Measurements from ENCODE around the gene LDLRAP1.

LDLRAP1 gene

DNA sequence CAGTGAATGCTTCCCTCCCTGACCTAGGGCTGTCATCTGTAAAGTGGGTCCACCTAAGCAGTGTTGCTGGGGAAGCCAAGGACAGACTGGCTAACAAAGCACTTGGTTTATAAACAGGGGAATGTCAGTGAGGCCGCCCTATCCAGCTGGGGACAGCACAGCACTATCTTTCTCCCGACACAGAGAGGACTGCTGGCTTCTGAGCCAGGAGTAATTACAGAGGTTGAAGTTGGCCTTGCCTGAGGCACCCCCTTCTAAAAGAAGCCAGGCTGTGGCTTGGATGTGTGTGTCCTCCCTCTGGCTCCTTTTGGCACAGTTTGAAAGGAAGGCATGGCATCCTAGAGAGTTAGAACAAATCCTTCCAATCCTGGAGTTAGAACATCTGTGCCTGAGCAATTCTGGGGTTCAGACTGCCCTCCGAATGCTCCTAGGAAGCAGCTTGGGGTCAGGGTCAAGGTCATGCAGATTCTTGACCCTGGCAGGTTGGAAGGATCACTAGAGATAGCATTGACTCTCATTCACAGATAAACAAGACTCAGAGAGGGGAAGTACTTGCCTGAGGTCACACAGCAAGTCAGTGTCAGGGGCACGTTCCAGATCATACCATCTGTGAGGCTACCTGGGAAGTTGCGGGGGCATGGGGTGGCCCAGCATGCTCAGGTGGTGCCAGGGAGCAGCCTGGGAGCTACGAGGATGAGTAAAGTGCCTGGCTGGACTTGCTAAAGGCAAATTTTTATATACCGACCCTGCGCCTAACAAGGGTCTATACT, 1.3 kb upstream of the LDLRAP1 start:
- no peak for TF ChIP-seq POLR2AphosphoS5 (IDR thresholded peaks at IDR 0.05; ENCODE audit: low read depth, low read length)
- no peak for TF ChIP-seq POU2F2 (IDR thresholded peaks at IDR 0.05; ENCODE audit: low read depth, low read length)
- no peak for TF ChIP-seq TAF1 (IDR thresholded peaks at IDR 0.05; ENCODE audit: low read depth, low read length)
- TF ChIP-seq POLR2A (IDR thresholded peaks at IDR 0.05; ENCODE audit: low read depth, low read length): no peak
- TF ChIP-seq PAX5 (IDR thresholded peaks at IDR 0.05; ENCODE audit: insufficient read depth, low read length, severe bottlenecking): no peak
- no peak for TF ChIP-seq SPI1 (IDR thresholded peaks at IDR 0.05; ENCODE audit: low read depth, low read length)
- FAIRE-seq (no peak), DNase-seq (ENCODE audit: insufficient read length, low spot score) (no peak)

DNA sequence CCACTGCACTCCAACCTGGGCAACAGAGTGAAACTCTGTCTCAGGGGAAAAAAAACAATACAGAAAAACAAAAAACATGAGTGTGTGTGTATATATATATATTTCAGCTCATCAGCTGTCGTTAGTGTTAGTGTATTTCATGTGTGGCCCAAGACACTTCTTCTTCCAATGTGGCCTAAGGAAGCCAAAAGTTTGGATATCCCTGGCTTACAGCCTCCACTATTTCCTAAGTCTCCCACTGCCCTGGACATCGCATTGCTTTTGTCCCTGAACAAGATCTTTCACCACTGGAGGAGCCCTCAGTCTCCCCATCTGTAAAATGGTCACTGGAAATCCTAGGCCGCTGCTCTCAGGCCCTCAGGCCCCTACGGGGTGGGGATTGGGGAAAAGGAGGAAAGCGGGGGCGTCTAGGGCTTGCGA, 391 bp upstream of the LDLRAP1 start:
- no peak for TF ChIP-seq PAX5 (IDR thresholded peaks at IDR 0.05; ENCODE audit: insufficient read depth, low read length, severe bottlenecking)
- TF ChIP-seq SPI1 (IDR thresholded peaks at IDR 0.05; ENCODE audit: low read depth, low read length): no peak
- no peak for TF ChIP-seq POU2F2 (IDR thresholded peaks at IDR 0.05; ENCODE audit: low read depth, low read length)
- FAIRE-seq (no peak), DNase-seq (ENCODE audit: insufficient read length, low spot score) (no peak)

DNA sequence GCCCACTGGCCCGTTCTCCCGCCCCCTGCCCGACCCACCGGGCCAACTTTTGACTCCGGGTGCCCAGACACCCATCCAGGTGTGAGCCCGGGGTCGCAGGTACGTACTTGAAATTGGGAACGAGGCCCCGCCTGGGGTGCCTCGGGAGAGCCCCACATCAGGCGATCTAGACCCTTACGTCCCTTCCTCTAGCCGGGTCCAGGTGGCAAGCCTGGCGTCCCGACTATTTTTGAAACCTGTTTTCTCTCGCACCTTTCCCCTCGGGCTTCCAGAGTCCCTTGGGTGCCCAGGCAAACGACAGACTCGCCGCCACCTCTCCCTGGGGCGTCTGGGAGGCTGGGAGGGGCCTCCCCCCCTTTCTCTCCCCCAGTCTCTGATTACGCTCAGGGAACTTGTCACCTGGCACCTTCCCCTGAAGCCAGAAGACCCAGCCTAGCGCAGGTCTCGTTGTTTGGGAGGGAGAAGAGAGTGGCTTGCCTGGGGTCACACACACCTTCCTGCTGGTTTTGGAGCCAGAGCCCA, 898 bp downstream of the LDLRAP1 start:
- FAIRE-seq: peak; percentile 57
- TF ChIP-seq POLR2A (IDR thresholded peaks at IDR 0.05; ENCODE audit: low read depth, low read length) (no peak), POLR2AphosphoS5 (IDR thresholded peaks at IDR 0.05; ENCODE audit: low read depth, low read length) (no peak), SPI1 (IDR thresholded peaks at IDR 0.05; ENCODE audit: low read depth, low read length) (no peak), POU2F2 (IDR thresholded peaks at IDR 0.05; ENCODE audit: low read depth, low read length) (no peak), TAF1 (IDR thresholded peaks at IDR 0.05; ENCODE audit: low read depth, low read length) (no peak), PAX5 (IDR thresholded peaks at IDR 0.05; ENCODE audit: insufficient read depth, low read length, severe bottlenecking) (no peak)
- DNase-seq (ENCODE audit: insufficient read length, low spot score): no peak

DNA sequence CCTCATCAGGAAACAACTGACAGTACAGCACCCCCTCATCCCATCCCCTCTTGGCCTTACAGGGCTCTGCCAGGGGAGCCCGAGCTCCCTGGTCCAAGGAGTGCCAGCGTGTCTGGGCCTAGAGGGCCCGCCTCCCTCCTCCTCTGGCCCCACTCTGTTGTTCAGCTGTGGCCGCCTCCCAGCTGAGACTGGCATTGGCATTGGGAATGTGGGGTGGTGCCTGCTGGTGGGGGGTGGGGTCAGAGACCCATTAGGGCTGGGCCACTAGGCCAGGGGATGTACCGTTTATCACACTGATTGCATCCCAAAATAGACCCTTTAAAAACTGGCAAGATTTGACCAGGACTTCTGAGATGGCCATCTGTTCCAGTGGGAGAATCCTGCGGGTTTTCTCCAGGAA, 1.4 kb downstream of the LDLRAP1 start:
- no peak for DNase-seq (ENCODE audit: insufficient read length, low spot score)
- TF ChIP-seq POLR2AphosphoS5 (IDR thresholded peaks at IDR 0.05; ENCODE audit: low read depth, low read length) (no peak), POLR2A (IDR thresholded peaks at IDR 0.05; ENCODE audit: low read depth, low read length) (no peak), PAX5 (IDR thresholded peaks at IDR 0.05; ENCODE audit: insufficient read depth, low read length, severe bottlenecking) (no peak), POU2F2 (IDR thresholded peaks at IDR 0.05; ENCODE audit: low read depth, low read length) (no peak), TAF1 (IDR thresholded peaks at IDR 0.05; ENCODE audit: low read depth, low read length) (no peak), SPI1 (IDR thresholded peaks at IDR 0.05; ENCODE audit: low read depth, low read length) (no peak)
- no peak for FAIRE-seq

DNA sequence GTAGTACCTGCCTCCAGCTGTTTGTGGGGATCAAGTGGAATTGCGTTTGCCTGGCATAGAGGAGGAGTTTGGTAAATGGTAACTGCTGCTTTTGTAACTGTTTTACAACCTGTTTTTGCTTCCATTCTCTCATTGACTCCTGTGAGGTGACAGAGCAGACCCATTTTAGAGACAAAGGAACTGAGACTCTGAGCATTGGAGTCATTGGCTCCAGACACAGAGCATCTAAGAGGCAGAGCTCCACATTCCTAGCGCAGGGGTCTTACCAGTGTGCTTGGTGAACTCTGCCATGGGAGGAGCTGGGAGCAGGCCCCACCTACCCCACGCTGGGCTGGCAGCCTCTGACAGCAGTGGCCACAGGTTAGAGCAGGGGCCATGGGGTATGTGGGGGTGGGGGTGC, 2.4 kb downstream of the LDLRAP1 start:
- no peak for FAIRE-seq
- TF ChIP-seq PAX5 (IDR thresholded peaks at IDR 0.05; ENCODE audit: insufficient read depth, low read length, severe bottlenecking) (no peak), POU2F2 (IDR thresholded peaks at IDR 0.05; ENCODE audit: low read depth, low read length) (no peak), SPI1 (IDR thresholded peaks at IDR 0.05; ENCODE audit: low read depth, low read length) (no peak), TAF1 (IDR thresholded peaks at IDR 0.05; ENCODE audit: low read depth, low read length) (no peak), POLR2AphosphoS5 (IDR thresholded peaks at IDR 0.05; ENCODE audit: low read depth, low read length) (no peak)
- DNase-seq (ENCODE audit: insufficient read length, low spot score): no peak

DNA sequence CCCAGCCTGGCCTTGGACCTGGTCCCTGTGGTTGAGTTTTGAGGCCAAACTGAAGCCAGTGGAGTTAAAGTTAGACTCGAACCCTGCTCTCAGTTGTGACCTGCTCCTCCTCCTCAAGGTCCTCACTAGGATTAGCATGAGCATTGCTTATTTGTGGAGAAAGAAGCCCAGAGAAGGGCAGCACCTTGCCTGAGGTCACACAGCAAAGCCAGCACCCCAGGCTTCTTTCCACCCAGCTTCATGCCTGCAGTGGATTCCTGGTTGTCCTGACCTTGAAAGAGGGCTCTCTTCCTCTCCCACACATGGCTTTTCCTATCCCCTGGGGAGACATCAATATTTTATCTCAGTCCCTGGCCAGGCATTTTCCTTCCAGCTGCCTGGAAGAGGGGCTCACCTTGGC, 2.8 kb downstream of the LDLRAP1 start:
- TF ChIP-seq TAF1 (IDR thresholded peaks at IDR 0.05; ENCODE audit: low read depth, low read length): no peak
- no peak for TF ChIP-seq PAX5 (IDR thresholded peaks at IDR 0.05; ENCODE audit: insufficient read depth, low read length, severe bottlenecking)
- TF ChIP-seq POLR2A (IDR thresholded peaks at IDR 0.05; ENCODE audit: low read depth, low read length): no peak
- no peak for TF ChIP-seq POLR2AphosphoS5 (IDR thresholded peaks at IDR 0.05; ENCODE audit: low read depth, low read length)
- no peak for TF ChIP-seq SPI1 (IDR thresholded peaks at IDR 0.05; ENCODE audit: low read depth, low read length)
- no peak for TF ChIP-seq POU2F2 (IDR thresholded peaks at IDR 0.05; ENCODE audit: low read depth, low read length)
- no peak for FAIRE-seq

DNA sequence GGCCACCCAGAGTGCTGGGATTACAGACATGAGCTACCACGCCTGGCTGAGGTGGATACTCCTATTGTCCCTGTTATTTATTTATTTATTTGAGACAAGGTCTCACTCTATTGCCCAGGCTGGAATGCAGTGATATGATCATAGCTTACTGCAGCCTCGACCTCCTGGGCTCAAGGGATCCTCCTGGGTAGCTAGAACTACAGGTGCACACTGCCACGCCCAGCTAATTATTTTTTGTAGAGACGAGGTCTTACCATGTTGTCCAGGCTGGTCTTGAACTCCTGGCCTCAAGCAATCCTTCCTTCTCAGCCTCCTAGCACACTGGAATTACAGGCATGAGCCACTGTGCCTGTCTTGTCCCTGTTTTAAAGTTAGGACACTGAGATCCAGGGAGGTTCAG, 5.2 kb downstream of the LDLRAP1 start:
- TF ChIP-seq POLR2AphosphoS5 (IDR thresholded peaks at IDR 0.05; ENCODE audit: low read depth, low read length) (no peak), SPI1 (IDR thresholded peaks at IDR 0.05; ENCODE audit: low read depth, low read length) (no peak), PAX5 (IDR thresholded peaks at IDR 0.05; ENCODE audit: insufficient read depth, low read length, severe bottlenecking) (no peak), POU2F2 (IDR thresholded peaks at IDR 0.05; ENCODE audit: low read depth, low read length) (no peak), POLR2A (IDR thresholded peaks at IDR 0.05; ENCODE audit: low read depth, low read length) (no peak), TAF1 (IDR thresholded peaks at IDR 0.05; ENCODE audit: low read depth, low read length) (no peak)
- peak; percentile 31 for FAIRE-seq
- DNase-seq (ENCODE audit: insufficient read length, low spot score): no peak

More for the DNA sequence above, 2.8 kb downstream of the LDLRAP1 start:
- DNase-seq (ENCODE audit: insufficient read length, low spot score): no peak

DNA sequence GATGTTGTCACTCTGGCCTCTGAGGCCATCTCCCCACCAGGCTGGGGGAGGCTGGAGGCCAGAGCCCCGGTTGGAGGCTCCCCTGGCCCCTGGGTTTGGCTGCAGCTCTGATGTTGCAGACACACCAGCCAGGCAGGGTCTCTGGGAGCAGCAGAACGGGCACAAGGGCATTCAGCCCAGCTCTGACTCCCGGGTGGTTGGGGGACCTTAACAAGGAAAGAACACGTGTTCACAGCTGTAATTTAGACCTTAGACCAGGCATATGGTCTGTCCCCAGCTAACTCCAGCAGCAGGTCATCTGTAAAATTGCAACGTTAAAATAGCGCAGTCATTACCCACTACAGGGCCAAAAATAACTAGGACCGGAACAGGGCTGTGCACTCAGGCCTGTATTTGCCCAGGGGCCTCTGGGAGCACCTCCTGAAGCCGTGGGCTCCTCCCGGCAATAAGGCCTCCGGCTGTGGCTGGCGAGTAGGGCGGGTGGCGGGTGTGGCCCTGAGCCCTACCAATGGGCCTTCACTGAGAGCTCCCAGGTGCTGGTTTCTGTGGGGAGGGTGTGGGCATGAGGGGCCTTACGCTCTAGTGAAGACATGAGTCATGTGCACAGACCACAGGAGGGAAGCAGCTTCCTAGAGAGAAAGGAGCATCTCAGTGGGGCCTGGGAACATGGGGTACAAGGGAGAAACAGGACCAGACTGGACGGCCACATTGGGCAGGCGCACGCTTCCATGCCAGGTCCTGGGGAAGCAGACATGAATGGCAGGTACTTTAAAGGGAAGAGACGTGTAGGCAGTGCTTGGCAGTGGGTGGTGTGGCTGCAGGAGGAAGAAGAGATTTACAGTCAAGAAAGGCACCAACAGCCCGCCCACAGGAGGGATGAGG, 6.1 kb downstream of the LDLRAP1 start:
- FAIRE-seq (peak; percentile 97), DNase-seq (ENCODE audit: insufficient read length, low spot score) (peak; percentile 94)
- TF ChIP-seq TAF1 (IDR thresholded peaks at IDR 0.05; ENCODE audit: low read depth, low read length) (no peak), PAX5 (IDR thresholded peaks at IDR 0.05; ENCODE audit: insufficient read depth, low read length, severe bottlenecking) (peak; percentile 60), POLR2A (IDR thresholded peaks at IDR 0.05; ENCODE audit: low read depth, low read length) (0 out of 2 replicates have a peak, but pooled peaks have one; percentile 23), POLR2AphosphoS5 (IDR thresholded peaks at IDR 0.05; ENCODE audit: low read depth, low read length) (peak; percentile 50; the same call in 1 of the 2 replicates), POU2F2 (IDR thresholded peaks at IDR 0.05; ENCODE audit: low read depth, low read length) (0 out of 2 replicates have a peak, but pooled peaks have one; percentile 7), SPI1 (IDR thresholded peaks at IDR 0.05; ENCODE audit: low read depth, low read length) (peak; percentile 56)

DNA sequence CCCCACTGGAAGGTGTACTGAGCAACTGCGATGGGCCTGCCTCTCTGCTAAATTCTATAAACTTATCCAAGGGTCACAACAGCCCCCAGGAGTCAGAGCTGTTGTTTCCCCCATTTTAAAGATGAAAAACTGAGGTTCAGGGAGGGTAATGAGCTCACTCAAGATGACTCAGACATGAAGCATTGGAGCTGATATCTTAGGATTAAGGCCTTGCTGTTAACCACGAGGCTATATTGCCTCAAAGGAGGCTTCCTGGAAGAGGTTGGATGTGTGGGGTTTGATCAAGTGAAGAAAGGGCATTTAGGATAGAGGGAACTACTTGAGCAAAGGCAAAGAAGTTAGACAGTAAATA, 6.7 kb downstream of the LDLRAP1 start:
- DNase-seq (ENCODE audit: insufficient read length, low spot score) (no peak), FAIRE-seq (peak; percentile 9)
- TF ChIP-seq POLR2AphosphoS5 (IDR thresholded peaks at IDR 0.05; ENCODE audit: low read depth, low read length): no peak
- no peak for TF ChIP-seq TAF1 (IDR thresholded peaks at IDR 0.05; ENCODE audit: low read depth, low read length)
- no peak for TF ChIP-seq PAX5 (IDR thresholded peaks at IDR 0.05; ENCODE audit: insufficient read depth, low read length, severe bottlenecking)
- no peak for TF ChIP-seq SPI1 (IDR thresholded peaks at IDR 0.05; ENCODE audit: low read depth, low read length)

All from GM12891 (cell line).